Measurements from ENCODE around the gene EIF4A2. TPM values are rescaled to one million over a fixed set of nuclear protein-coding genes. Genes with fewer than 3 reads are reported as not detected.
A peak's percentile ranks its signal among the peaks of the same experiment; 100 is the strongest.

The EIF4A2 gene
- polyA plus RNA-seq, 1 of the 3 experiments (the other 2 are of a cell fraction): 270 TPM

- peak; percentile 81 for DNase-seq
- peaks cover 26 to 29% of the 10 kb centered on the region in 2 experiments; a peak in 3 of 4 replicates for H3K4me1 ChIP-seq (ENCODE audit: control insufficient read depth in 1 of 2, insufficient read depth in 2 of 2, low read depth in 1 of 2, low read length in 1 of 2)
- peak overlapping the region; percentile 100 for H3K9ac ChIP-seq
- peak overlapping the region; percentile 98 to 99 for H3K4me3 ChIP-seq (ENCODE audit: low read depth in 2 of 2, low read length in 1 of 2)
- peak; percentile 95 for TF ChIP-seq PBX3 (IDR thresholded peaks at IDR 0.05)
- peak; percentile 56 for TF ChIP-seq MXI1 (IDR thresholded peaks at IDR 0.05; ENCODE audit: low read depth, low read length)
- peak; percentile 99 for TF ChIP-seq CHD2 (IDR thresholded peaks at IDR 0.05; ENCODE audit: low read length, partially characterized antibody)
- TF ChIP-seq ZBTB33 (IDR thresholded peaks at IDR 0.05; ENCODE audit: borderline replicate concordance, low read depth): peak; percentile 95
- no peak for TF ChIP-seq SMC3 (IDR thresholded peaks at IDR 0.05; ENCODE audit: low read depth, low read length)
- no peak for TF ChIP-seq GATA2 (CRISPR knock-in tag; IDR thresholded peaks at IDR 0.05)
- peak; percentile 72; the same call in 1 of the 2 replicates for TF ChIP-seq YY1 (IDR thresholded peaks at IDR 0.05; ENCODE audit: low read depth)
- TF ChIP-seq IRF3 (IDR thresholded peaks at IDR 0.05; ENCODE audit: low read depth, low read length): no peak
- no peak for TF ChIP-seq EP300 (IDR thresholded peaks at IDR 0.05; ENCODE audit: borderline replicate concordance in 1 of 2, low read depth in 1 of 2, low read length in 1 of 2)
- TF ChIP-seq FOSL2 (IDR thresholded peaks at IDR 0.05; ENCODE audit: borderline replicate concordance, low read depth): no peak
- TF ChIP-seq TAF1 (IDR thresholded peaks at IDR 0.05; ENCODE audit: borderline replicate concordance, low read depth, low read length): peak; percentile 41; the same call in 1 of the 2 replicates
- TF ChIP-seq SIN3A (IDR thresholded peaks at IDR 0.05; ENCODE audit: borderline replicate concordance, low read depth, low read length): peak; percentile 94; the same call in 1 of the 2 replicates
- TF ChIP-seq MAX (IDR thresholded peaks at IDR 0.05; ENCODE audit: low read depth): peak; percentile 60; the same call in 1 of the 2 replicates
- peak; percentile 38; the same call in 1 of the 2 replicates for TF ChIP-seq NRF1 (IDR thresholded peaks at IDR 0.05; ENCODE audit: low read depth, low read length)
- peaks cover 52% of the 10 kb centered on the region for H4K20me1 ChIP-seq (ENCODE audit: insufficient read depth)
- 3% methylated on average over 23 of the region's 56 CpGs for WGBS (ENCODE audit: low lambda C conversion rate)
- no peaks in the 10 kb centered on the region for H3K27me3 ChIP-seq (ENCODE audit: insufficient read depth)
- H3K9me2 ChIP-seq: no peaks in the 10 kb centered on the region
- peaks cover 54% of the 10 kb centered on the region for H3K79me2 ChIP-seq (ENCODE audit: insufficient read depth)
- H3F3A ChIP-seq (replicated peaks; ENCODE audit: insufficient read depth): peaks cover 53% of the 10 kb centered on the region
- peaks cover 48 to 49% of the 10 kb centered on the region in 2 experiments for H3K36me3 ChIP-seq (replicated peaks in 1 of 2; ENCODE audit: control insufficient read depth in 1 of 2, insufficient read depth in 2 of 2, low read length in 1 of 2)
- H3K27ac ChIP-seq (ENCODE audit: low read depth in 2 of 2, low read length in 1 of 2): peak overlapping the region; percentile 94 to 99
- peak overlapping the region; percentile 81 for H3K4me2 ChIP-seq
- H3K9me3 ChIP-seq: no peaks in the 10 kb centered on the region
- CTCF ChIA-PET: interaction anchor here (0.9 to 2.6 kb wide), 5 partner anchors 14 to 212 kb away, joined by 3 to 8 read pairs (median 4); no protein-coding TSS in a partner anchor
- POLR2A ChIA-PET: interaction anchor here (0.6 to 3.7 kb wide), 20 partner anchors 8 to 852 kb away, joined by 3 to 31 read pairs (median 6); partner anchors contain the start of genes AHSG, DNAJB11, RFC4 and TBCCD1
- H2AFZ ChIP-seq (ENCODE audit: low read depth): no peak overlapping the region
Observed at GRCh38 chr3:186783731-186784515, 546 bp downstream of the EIF4A2 start.
